CD14-positive monocyte (primary cell): Measurements from ENCODE around the gene AEBP1. TPM values are rescaled to one million over a fixed set of nuclear protein-coding genes. Genes with fewer than 3 reads are reported as not detected.
A peak's percentile ranks its signal among the peaks of the same experiment; 100 is the strongest.

Source experiments
- DNase-seq, 3 donors: peaks; one replicate each; pipeline ENCODE4 v3.0.0-alpha.2; 2011 to 2022
- H2AFZ ChIP-seq: 2 replicates; pipeline ENCODE4 v1.6.0; 2012; ENCODE audit warnings: mild to moderate bottlenecking, low read depth, low read length, inconsistent platforms; ENCODE audit not compliant: insufficient read depth, poor library complexity, severe bottlenecking
- H3K27ac ChIP-seq, 2 donors: 1 replicate in 1 of 2; 2 replicates in 1 of 2; pipeline ENCODE4 v1.5.1; 2012 to 2013; ENCODE audit warnings: low read length in 2 of 2, control low read depth in 1 of 2, inconsistent platforms in 1 of 2, low read depth in 1 of 2, mild to moderate bottlenecking in 1 of 2
- H3K27me3 ChIP-seq, 2 donors: one replicate each; pipeline versions ENCODE4 v1.6.0 to v1.6.1; 2011 to 2013; ENCODE audit warnings: low read length in 2 of 2; ENCODE audit not compliant: control insufficient read depth in 2 of 2, insufficient read depth in 2 of 2
- H3K36me3 ChIP-seq, 2 donors: replicated peaks in 1 of 2; 1 replicate in 1 of 2; 2 replicates in 1 of 2; pipeline versions ENCODE4 v1.5.1 to v1.6.1; 2012 to 2013; ENCODE audit warnings: low read length in 2 of 2, control low read depth in 1 of 2, inconsistent platforms in 1 of 2, mild to moderate bottlenecking in 1 of 2; ENCODE audit not compliant: insufficient read depth in 2 of 2, control insufficient read depth in 1 of 2
- H3K4me1 ChIP-seq, 2 donors: 1 replicate in 1 of 2; 2 replicates in 1 of 2; pipeline versions ENCODE4 v1.5.1 to v1.6.1; 2012 to 2013; ENCODE audit warnings: low read length in 2 of 2, control low read depth in 1 of 2, inconsistent platforms in 1 of 2, mild to moderate bottlenecking in 1 of 2, moderate library complexity in 1 of 2; ENCODE audit not compliant: insufficient read depth in 2 of 2, control insufficient read depth in 1 of 2
- H3K4me2 ChIP-seq: replicated peaks from 2 replicates; pipeline ENCODE3; 2012; ENCODE audit warnings: low read length, moderate library complexity, mild to moderate bottlenecking; ENCODE audit not compliant: poor library complexity, severe bottlenecking; ENCODE audit errors: extremely low read depth
- H3K4me3 ChIP-seq, 3 experiments: fragments of 200-600 bp in 1 of 3; sonication (generic) in 1 of 3; replicated peaks in 1 of 3; 1 replicate in 2 of 3; 2 replicates in 1 of 3; pipeline ENCODE4 v1.5.1; 2011 to 2013; ENCODE audit warnings: low read length in 3 of 3, mild to moderate bottlenecking in 3 of 3, control low read depth in 2 of 3, low read depth in 2 of 3, inconsistent platforms in 1 of 3, moderate library complexity in 1 of 3
- H3K79me2 ChIP-seq: 2 replicates; pipeline ENCODE4 v1.6.0; 2012; ENCODE audit warnings: mild to moderate bottlenecking, control low read depth, inconsistent platforms, low read length, moderate library complexity; ENCODE audit not compliant: insufficient read depth
- H3K9ac ChIP-seq: 2 replicates; pipeline ENCODE4 v1.6.0; 2017; ENCODE audit warnings: low read length, mild to moderate bottlenecking; ENCODE audit not compliant: insufficient read depth, poor library complexity, severe bottlenecking
- H3K9me3 ChIP-seq, 2 donors: replicated peaks in 1 of 2; 1 replicate in 1 of 2; 2 replicates in 1 of 2; pipeline versions ENCODE4 v1.5.1 to v1.6.1; 2012 to 2013; ENCODE audit warnings: low read length in 2 of 2, control low read depth in 1 of 2; ENCODE audit not compliant: control insufficient read depth in 1 of 2, insufficient read depth in 1 of 2
- H4K20me1 ChIP-seq: 2 replicates; pipeline ENCODE4 v1.6.0; 2012; ENCODE audit warnings: mild to moderate bottlenecking, low read length, control low read depth, moderate library complexity; ENCODE audit not compliant: insufficient read depth
- H3K27ac Mint-ChIP-seq, 7 donors: one replicate each; pipeline ENCODE4 v1.8.0; 2020; ENCODE audit warnings: mild to moderate bottlenecking in 7 of 7, mixed read lengths in 7 of 7, moderate library complexity in 6 of 7, inconsistent platforms in 2 of 7
- H3K27me3 Mint-ChIP-seq, 3 donors: one replicate each; pipeline ENCODE4 v1.8.0; 2021 to 2022; ENCODE audit warnings: low read depth in 3 of 3, mild to moderate bottlenecking in 3 of 3, mixed read lengths in 3 of 3, moderate library complexity in 3 of 3, inconsistent platforms in 1 of 3
- H3K36me3 Mint-ChIP-seq, 2 donors: one replicate each; pipeline ENCODE4 v1.8.0; 2020; ENCODE audit warnings: mixed read lengths in 2 of 2, inconsistent platforms in 1 of 2, mild to moderate bottlenecking in 1 of 2
- H3K4me1 Mint-ChIP-seq: one replicate; pipeline ENCODE4 v1.8.0; 2020; ENCODE audit warnings: mild to moderate bottlenecking, mixed read lengths
- H3K4me3 Mint-ChIP-seq, 2 donors: one replicate each; pipeline ENCODE4 v1.8.0; 2020; ENCODE audit warnings: mild to moderate bottlenecking in 2 of 2, mixed read lengths in 2 of 2, moderate library complexity in 1 of 2
- H3K9me3 Mint-ChIP-seq, 7 donors: one replicate each; pipeline ENCODE4 v1.8.0; 2020 to 2022; ENCODE audit warnings: mixed read lengths in 7 of 7, mild to moderate bottlenecking in 6 of 7, moderate library complexity in 6 of 7, inconsistent platforms in 2 of 7
- CTCF ChIP-seq: fragments of 200-600 bp; IDR thresholded peaks from one replicate; pipeline ENCODE4 v1.8.0; 2022; ENCODE audit warnings: antibody characterized with exemption, mild to moderate bottlenecking
- whole genome bisulfite sequencing: methylation state at CpG from one replicate; pipeline ENCODE4 v1.1.5; 2013; ENCODE audit warnings: missing lambda C conversion rate; ENCODE audit not compliant: insufficient coverage; 5-methylcytosine and 5-hydroxymethylcytosine counted together
- intact Hi-C, 2 donors: fragments of 100-400 bp; cut with micrococcal nuclease; formaldehyde crosslinking; loops; one replicate each; pipeline versions ENCODE4 v1.15.0 to v1.15.1; 2023
- polyA plus RNA-seq, 3 donors: library from polyadenylated mRNA; depleted of rRNA in 1 of 3; unstranded in 2 of 3; stranded (reverse) in 1 of 3; fragments of 300-500 nt in 2 of 3; fragments of >200 nt in 1 of 3; fragmentation: Illumina TruSeq in 2 of 3; gene quantifications; 1 replicate in 2 of 3; 2 replicates in 1 of 3; pipeline ENCODE4 v1.2.3, GENCODE V29; 2012 to 2021

The AEBP1 gene
- polyA plus RNA-seq, 3 donors, result 0.08 TPM; not detected in 2

DNA sequence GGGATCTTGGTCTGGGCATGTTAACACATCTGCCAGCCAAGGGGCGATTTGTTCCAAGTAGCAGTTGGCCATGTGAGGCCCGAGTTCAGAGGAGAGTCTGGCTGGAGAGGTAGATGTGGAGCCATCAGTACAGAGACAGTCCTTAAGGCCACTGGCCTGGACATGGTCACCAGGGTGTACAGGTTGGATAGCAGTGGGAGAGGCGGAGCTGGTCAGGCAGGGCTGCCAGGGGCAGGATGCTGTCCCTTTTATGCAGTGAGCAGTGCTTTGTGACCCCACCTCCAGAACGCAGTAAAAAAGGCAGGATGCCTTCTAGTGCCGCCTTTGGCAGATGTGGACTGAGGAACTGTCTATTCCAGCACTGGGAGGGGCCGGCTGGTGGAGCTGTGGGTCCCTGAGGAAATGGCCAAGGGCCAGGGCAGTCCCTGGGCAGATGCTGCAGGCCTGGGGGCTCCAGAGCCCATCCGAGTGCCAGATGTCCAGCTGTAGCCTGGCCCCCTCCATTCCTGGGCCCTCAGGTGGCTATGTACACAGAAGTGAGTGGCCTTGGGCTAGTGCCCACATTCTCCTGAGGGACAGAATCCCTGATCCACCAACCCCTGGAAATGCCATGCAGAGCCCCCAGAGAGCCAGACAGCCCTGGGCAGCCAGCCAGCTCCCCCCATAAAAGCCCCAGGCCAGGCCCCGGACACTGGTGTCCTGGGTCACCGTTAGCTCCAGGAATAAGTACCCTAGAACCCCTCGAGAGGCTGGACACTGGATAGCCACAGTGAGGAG lies 54.1 kb downstream of the AEBP1 start:
- Histone ChIP-seq H3K4me3 (no peak overlapping the region), H3K27me3 (no peaks in the 10 kb centered on the region), H3K9me3 (no peaks in the 10 kb centered on the region), H3K9ac (no peak overlapping the region), H3K4me2 (no peak overlapping the region), H3K79me2 (no peaks in the 10 kb centered on the region), H2AFZ (no peak overlapping the region), H3K4me1 (no peaks in the 10 kb centered on the region), H3K27ac (no peak overlapping the region), H3K36me3 (no peaks in the 10 kb centered on the region), H4K20me1 (no peaks in the 10 kb centered on the region)
- H3K4me1 Mint-ChIP-seq, result no peaks in the 10 kb centered on the region
- no peak overlapping the region for H3K27ac Mint-ChIP-seq
- no peak for DNase-seq
- peaks cover 0 to 3% (median 0%) of the 10 kb centered on the region in 7 donors for H3K9me3 Mint-ChIP-seq
- TF ChIP-seq CTCF, result no peak
- WGBS, result 90% methylated on average over 7 of the region's 10 CpGs
- peaks cover 5 to 7% (median 5%) of the 10 kb centered on the region in 3 donors for H3K27me3 Mint-ChIP-seq
- H3K4me3 Mint-ChIP-seq, result no peak overlapping the region
- intact Hi-C loops, result no loop called here
- H3K36me3 Mint-ChIP-seq, result no peaks in the 10 kb centered on the region

- peaks cover 0 to 6% (median 2%) of the 10 kb centered on the region in 7 donors for H3K9me3 Mint-ChIP-seq
- DNase-seq, result no peak
- H3K4me3 Mint-ChIP-seq, result no peak overlapping the region
- H3K36me3 ChIP-seq, result no peaks in the 10 kb centered on the region
- no peak overlapping the region for H3K4me2 ChIP-seq
- H3K9me3 ChIP-seq, result peaks cover 0 to 3% of the 10 kb centered on the region in 2 donors
- no peaks in the 10 kb centered on the region for H3K4me1 Mint-ChIP-seq
- H3K4me3 ChIP-seq, result no peak overlapping the region
- peak overlapping the region in 1 of 7 donors; percentile 5 for H3K27ac Mint-ChIP-seq
- 98% methylated on average over 11 of the region's 12 CpGs for WGBS
- H3K27me3 ChIP-seq, result no peaks in the 10 kb centered on the region
- no peaks in the 10 kb centered on the region for H3K79me2 ChIP-seq
- no peaks in the 10 kb centered on the region for H3K36me3 Mint-ChIP-seq
- H3K27ac ChIP-seq, result no peak overlapping the region
- H3K9ac ChIP-seq, result no peak overlapping the region
- no peaks in the 10 kb centered on the region for H4K20me1 ChIP-seq
- H2AFZ ChIP-seq, result no peak overlapping the region
- peaks cover 5 to 7% (median 5%) of the 10 kb centered on the region in 3 donors for H3K27me3 Mint-ChIP-seq
- intact Hi-C loops, result no loop called here
- no peak for TF ChIP-seq CTCF
- no peaks in the 10 kb centered on the region for H3K4me1 ChIP-seq
Measured at GRCh38 chr7:44158873-44159631, 54.9 kb downstream of the AEBP1 start.
